ENCODE results near the gene ADAMTS2.

DNA sequence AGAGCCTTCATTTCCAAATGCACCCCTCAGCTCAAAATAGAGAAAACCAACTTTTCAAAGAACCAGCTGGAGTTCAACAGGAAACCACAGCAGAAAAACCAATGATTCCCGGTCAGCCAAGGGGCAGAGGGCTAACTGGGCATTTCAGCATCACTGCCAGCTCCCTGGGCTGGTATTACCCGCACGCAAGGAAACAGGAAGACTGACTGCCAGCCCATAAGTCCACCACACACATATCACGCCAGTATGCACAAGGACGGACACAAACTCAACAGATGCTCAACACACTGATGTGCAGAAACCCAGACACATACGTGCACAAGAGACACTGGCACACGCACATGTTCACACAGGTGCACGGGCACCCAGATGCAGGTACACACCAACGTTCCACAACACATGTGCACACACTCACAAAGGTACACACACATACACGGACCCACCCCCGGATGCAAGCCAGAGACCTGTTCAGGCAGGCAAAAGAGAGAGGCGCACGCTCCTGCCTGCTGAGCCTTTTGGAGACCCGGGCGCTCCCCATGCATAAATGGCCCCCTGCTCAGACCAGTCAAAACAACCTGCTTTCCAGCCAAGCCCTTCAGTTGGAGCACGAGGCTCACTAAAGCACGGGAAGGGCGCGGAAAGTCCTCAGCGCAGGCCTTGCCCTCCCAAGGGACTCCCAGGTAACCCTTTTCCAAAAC, 2.1 kb downstream of the ADAMTS2 start:
- TF ChIP-seq, protein P1, sequence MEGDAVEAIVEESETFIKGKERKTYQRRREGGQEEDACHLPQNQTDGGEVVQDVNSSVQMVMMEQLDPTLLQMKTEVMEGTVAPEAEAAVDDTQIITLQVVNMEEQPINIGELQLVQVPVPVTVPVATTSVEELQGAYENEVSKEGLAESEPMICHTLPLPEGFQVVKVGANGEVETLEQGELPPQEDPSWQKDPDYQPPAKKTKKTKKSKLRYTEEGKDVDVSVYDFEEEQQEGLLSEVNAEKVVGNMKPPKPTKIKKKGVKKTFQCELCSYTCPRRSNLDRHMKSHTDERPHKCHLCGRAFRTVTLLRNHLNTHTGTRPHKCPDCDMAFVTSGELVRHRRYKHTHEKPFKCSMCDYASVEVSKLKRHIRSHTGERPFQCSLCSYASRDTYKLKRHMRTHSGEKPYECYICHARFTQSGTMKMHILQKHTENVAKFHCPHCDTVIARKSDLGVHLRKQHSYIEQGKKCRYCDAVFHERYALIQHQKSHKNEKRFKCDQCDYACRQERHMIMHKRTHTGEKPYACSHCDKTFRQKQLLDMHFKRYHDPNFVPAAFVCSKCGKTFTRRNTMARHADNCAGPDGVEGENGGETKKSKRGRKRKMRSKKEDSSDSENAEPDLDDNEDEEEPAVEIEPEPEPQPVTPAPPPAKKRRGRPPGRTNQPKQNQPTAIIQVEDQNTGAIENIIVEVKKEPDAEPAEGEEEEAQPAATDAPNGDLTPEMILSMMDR (IDR thresholded peaks at IDR 0.05), result no peak
- no peak for TF ChIP-seq POLR2A (IDR thresholded peaks at IDR 0.05)

Data from transverse colon (tissue), 3 donors.